Tibial nerve (tissue), 4 donors: ENCODE results near the gene NXF1.

Experiments
- EP300 ChIP-seq, 2 donors: sonication (generic); formaldehyde crosslinking; IDR thresholded peaks; one replicate each; pipeline ENCODE4 v1.6.1; 2017; ENCODE audit warnings: antibody characterized with exemption in 2 of 2, mild to moderate bottlenecking in 1 of 2
- TF ChIP-seq, protein P1 (sequence below), 5 experiments: fragments of 200-600 bp in 3 of 5; fragments of 450-650 bp in 2 of 5; sonication (generic) in 3 of 5; IDR thresholded peaks; one replicate each; pipeline ENCODE4 v1.5.1; 2016 to 2019; ENCODE audit warnings: antibody characterized with exemption in 5 of 5, mild to moderate bottlenecking in 3 of 5, moderate library complexity in 2 of 5

DNA sequence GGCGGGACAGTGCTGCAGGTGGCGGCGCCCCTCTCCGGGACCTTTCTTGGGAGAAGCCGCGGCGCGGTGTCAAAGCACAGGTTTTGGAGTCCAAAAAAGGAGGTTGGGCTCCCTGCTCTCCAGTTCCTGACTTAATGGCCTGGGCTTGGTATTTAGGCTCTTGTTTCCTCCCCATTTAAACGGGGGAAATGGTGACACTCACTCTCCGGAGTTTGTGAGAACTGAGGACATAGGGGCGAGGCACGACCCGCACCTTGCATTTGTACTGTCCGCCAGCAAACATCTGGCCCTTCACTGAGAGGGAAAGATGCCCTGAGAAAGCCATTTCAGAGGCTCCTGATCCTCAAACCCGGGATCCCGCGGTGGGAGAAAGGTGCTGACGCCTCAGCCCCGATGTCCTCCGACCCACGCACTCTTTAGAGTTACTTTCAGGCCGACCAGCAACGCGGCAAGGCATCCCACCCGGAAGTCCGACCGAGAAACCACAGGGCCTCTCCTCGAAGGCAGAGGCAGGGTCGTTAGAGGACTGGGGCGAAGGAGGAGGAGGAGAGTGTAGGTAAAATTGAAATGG is 37.0 kb upstream of the NXF1 start:
- TF ChIP-seq, protein P1, sequence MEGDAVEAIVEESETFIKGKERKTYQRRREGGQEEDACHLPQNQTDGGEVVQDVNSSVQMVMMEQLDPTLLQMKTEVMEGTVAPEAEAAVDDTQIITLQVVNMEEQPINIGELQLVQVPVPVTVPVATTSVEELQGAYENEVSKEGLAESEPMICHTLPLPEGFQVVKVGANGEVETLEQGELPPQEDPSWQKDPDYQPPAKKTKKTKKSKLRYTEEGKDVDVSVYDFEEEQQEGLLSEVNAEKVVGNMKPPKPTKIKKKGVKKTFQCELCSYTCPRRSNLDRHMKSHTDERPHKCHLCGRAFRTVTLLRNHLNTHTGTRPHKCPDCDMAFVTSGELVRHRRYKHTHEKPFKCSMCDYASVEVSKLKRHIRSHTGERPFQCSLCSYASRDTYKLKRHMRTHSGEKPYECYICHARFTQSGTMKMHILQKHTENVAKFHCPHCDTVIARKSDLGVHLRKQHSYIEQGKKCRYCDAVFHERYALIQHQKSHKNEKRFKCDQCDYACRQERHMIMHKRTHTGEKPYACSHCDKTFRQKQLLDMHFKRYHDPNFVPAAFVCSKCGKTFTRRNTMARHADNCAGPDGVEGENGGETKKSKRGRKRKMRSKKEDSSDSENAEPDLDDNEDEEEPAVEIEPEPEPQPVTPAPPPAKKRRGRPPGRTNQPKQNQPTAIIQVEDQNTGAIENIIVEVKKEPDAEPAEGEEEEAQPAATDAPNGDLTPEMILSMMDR (IDR thresholded peaks at IDR 0.05): no peak
- TF ChIP-seq EP300 (IDR thresholded peaks at IDR 0.05): no peak
